VCaP (cell line): ENCODE data around the gene SYTL4.
A peak's percentile ranks its signal among the peaks of the same experiment; 100 is the strongest.

ENCODE experiments used
- H3K27ac ChIP-seq: fragments of 450-650 bp; 2 replicates; pipeline ENCODE4 v1.5.1; 2017
- CTCF ChIP-seq: fragments of 450-650 bp; conservative IDR thresholded peaks from 2 replicates; pipeline ENCODE4 v1.5.1; 2017; ENCODE audit warnings: mild to moderate bottlenecking, moderate library complexity

SYTL4 gene

GRCh38 chrX:100687546-100687945, 44.4 kb downstream of the SYTL4 start:
- H3K27ac ChIP-seq, result no peak overlapping the region
- no peak for TF ChIP-seq CTCF

- TF ChIP-seq CTCF, result no peak
- no peak overlapping the region for H3K27ac ChIP-seq
These were observed 44.8 kb downstream of the SYTL4 start for GRCh38 chrX:100687128-100687527.

- TF ChIP-seq CTCF, result peak; percentile 27; the same call in 1 of the 2 replicates
- H3K27ac ChIP-seq, result no peak overlapping the region
These were observed 46.0 kb downstream of the SYTL4 start for GRCh38 chrX:100685997-100686305.

GRCh38 chrX:100685284-100685996, 46.5 kb downstream of the SYTL4 start:
- H3K27ac ChIP-seq, result no peak overlapping the region
- peak; percentile 66 for TF ChIP-seq CTCF

GRCh38 chrX:100682939-100683338, 49.0 kb downstream of the SYTL4 start:
- no peak for TF ChIP-seq CTCF
- H3K27ac ChIP-seq, result peak overlapping the region; percentile 20; the same call in 1 of the 2 replicates

GRCh38 chrX:100681599-100681998, 50.3 kb downstream of the SYTL4 start:
- TF ChIP-seq CTCF, result no peak
- no peak overlapping the region for H3K27ac ChIP-seq

- no peak for TF ChIP-seq CTCF
- no peak overlapping the region for H3K27ac ChIP-seq
These were observed 51.2 kb downstream of the SYTL4 start for GRCh38 chrX:100680756-100681155.
